Retina (tissue), 1 donor: ENCODE results near the gene IREB2.
"Not testable (repeated sequence)": the region's sequence is repeated elsewhere in the genome, so short reads cannot be mapped to it uniquely, and the experiment has no call there.

Source experiments
- DNase-seq: peaks from one replicate; pipeline ENCODE4 v3.0.0-alpha.2; 2016

IREB2 gene

DNA sequence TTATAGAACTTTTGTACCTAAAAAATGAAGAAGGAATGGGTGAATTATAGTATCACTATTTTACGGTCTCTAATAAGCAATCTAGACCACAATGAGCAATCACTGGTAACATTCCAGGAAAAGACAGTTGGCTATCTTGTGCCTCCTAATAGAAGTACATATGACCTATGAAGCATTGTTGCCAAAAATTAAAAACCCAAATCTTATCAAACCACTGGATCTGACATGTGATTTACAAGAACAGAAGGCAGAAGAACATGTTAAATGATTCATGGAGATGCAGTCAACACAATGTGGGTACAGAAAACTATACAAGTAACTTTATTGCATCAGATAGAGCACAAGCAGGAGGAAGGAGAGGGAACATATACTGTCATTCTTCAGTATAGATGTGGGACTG lies 54.9 kb downstream of the IREB2 start:
- DNase-seq: no peak

DNA sequence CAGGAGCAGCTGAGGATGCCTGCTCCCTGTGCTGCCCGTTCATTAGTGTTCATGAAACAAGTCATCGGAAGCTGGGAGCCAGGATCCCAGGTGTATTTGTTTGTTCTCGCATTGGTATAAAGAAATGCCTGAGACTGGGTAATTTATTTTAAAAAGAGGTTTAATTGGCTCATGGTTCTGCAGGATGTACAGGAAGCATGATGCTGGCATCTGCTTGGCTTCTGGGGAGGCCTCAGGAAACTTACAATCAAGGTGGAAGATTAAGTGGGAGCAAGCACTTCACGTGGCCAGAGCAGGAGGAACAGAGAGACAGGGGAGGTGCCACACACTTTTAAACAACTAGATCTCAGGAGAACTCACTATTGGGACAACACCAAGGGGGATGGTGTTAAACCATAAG lies 63.8 kb downstream of the IREB2 start:
- no peak for DNase-seq

DNA sequence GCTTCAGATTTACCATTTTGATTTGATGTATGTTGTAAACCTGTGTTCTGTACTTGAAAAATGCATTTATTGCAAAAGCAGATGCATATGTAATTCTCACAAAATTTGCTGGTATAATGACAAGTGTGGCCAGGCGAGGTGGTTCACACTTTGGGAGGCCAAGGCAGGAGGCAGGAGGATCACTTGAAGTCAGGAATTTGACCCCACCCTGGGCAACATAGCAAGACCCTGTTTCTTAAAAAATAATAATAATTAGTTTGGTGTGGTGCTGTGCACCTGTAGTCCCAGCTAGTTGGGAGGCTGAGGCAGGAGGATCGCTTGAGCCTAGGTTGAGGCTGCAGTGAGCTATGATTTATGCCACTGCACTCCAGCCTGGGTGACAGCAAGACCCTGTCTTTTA lies 64.6 kb downstream of the IREB2 start:
- no peak for DNase-seq

DNA sequence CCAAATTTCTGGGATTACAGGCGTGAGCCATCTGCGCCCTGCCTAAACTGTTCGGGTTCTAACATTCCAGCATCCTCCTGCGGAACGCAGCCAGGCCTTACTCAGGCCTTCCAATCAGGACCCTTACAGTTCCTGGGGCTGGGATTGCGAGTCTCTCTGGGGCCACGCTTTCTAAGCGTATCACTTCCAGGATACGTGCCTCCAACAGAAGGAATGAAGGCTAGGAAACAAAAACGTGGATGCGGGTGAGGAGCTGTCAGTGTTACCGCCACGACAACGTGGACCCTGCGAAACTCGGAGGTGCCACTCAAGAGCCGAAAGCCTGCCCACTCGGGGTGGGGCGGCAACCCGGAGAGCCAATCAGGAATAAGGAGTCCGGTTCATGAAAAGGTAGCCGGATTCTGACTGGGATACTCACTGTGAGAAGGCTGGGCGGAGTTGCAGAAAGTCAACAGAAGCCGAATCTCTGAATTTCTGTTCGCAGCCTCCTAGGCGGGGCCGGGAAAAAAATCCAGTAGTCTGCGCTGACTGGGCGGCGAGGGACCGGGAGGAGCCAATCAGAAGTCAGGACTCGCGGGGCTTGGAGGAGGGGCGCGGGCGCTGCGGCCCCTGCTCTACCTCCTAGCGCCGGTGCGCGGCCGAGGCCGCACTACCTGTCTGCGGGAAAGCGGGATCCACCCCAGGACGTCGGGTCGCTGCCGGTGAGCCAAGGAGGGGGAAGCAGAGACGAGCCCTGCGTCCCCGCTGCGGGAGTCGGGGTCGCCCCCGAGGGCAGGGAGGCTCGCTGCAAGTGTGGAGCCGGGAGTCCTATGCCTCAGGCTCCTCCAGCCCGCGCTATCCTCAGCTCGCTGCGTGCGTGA lies 69.2 kb downstream of the IREB2 start, which contains the start of gene HYKK:
HYKK (plus strand) TSS at position 607 of the 860 bp plus-strand sequence. CDS start 5,512 bp downstream, outside the sequence.
- peak; percentile 94 for DNase-seq

DNA sequence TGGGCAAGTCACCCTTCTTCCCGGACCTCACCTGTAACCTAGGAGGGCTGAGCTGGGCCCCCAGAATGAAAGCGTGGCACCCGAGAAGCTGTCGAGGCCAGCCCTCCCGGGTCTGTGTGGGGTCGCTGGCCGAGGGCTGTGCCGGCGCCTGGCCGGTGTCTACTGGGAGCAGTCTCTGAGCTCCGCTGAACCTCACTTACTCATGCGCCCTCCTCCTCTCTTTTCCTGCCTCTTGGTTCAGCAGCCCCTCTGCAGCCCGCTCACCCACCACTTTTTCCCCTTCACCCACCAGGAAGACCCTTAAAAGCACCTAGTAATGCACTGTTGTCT lies 69.8 kb downstream of the IREB2 start:
- DNase-seq: no peak

DNA sequence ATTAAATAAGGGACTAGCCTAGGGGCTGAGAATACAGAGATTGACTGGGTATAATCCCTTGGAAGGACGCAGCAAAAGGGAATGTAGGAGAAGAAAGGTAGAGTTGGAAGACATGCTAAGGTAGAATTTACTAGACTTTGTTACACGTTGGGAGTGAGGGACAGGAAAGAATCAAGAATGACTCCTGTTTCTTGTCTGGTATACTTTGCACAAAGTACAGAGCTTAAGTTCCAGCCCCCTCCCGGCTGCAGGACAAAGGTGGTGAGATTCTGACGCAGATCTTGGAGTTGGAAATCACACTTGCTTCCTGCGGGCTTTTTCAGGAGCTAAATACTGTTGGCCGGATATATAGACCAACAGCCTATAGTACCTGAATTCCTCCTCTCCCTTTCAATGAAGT lies 70.3 kb downstream of the IREB2 start:
- DNase-seq: no peak

DNA sequence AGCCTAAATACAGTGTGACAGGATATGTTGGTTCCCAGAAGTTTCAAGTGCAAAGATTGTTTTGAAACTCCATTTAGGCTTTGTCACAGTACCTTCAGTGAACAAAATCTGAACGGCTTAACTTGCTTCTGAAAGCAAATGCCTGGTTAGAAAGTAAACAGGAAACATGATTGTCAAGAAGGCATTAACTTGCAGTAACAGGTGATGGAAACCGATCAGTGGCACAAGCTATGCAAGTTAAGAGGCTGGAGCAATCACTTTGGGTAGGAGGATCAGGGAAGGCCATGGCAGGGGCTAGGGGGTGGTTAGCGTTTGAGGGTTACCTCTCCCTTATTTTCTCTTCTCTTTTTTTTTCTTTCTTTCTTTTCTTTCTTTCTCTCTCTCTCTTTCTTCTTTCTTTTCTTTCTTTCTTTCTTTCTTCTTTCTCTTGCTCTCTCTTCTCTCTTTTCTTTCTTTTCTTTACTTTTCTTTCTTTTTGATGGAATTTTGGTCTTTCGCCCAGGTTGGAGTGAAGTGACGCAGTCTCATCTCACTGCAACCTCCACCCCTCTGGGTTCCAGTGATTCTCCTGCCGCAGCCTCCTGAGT lies 71.8 kb downstream of the IREB2 start:
- DNase-seq: no peak

DNA sequence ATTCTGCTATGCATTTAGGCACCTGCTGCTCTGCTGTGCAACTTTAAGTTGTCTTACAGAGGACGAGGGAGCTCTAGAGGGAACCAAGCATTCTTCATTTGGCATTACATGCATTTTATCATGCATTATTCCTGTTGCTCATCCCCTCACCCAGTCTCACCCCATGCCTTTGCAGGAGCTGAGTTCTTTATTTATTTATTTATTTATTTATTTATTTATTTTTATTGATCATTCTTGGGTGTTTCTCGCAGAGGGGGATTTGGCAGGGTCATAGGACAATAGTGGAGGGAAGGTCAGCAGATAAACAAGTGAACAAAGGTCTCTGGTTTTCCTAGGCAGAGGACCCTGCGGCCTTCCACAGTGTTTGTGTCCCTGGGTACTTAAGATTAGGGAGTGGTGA lies 82.0 kb downstream of the IREB2 start:
- not testable (repeated sequence) for DNase-seq

DNA sequence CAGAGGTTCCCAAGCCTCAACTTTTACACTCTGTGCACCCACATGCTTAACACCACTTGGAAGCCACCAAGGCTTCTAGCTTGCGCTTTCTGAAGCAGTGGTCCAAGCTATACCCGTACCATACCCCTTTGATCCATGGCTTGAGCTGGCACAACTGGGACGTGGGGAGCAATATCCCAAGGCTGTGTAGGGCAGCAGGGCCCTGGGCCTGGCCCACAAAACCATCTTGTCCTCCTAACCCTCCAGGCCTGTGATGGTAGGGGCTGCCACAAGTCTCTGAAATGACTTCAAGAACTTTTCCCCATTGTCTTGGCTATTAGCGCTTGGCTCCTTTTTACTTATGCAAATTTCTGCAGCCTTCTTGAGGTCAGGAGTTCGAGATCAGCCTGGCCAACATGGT lies 86.2 kb downstream of the IREB2 start:
- DNase-seq: no peak

DNA sequence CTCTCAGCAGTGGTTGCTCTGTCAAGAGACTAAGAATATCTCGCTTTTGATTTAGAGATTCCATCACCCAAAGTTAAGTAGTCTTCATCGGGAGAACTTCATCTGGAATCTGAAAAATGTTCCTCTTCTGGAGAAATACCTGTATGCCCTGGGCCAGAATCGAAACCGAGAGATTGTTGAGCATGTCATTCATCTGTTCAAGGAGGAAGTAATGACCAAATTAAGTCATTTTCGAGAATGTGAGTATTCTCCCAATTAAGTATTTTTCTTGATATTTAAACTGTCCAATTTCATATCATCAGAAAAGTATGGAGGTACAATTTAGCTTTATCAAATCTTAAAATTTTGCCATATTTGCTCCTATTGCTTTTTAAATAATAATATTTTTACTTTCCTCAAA lies 89.3 kb downstream of the IREB2 start:
- no peak for DNase-seq

DNA sequence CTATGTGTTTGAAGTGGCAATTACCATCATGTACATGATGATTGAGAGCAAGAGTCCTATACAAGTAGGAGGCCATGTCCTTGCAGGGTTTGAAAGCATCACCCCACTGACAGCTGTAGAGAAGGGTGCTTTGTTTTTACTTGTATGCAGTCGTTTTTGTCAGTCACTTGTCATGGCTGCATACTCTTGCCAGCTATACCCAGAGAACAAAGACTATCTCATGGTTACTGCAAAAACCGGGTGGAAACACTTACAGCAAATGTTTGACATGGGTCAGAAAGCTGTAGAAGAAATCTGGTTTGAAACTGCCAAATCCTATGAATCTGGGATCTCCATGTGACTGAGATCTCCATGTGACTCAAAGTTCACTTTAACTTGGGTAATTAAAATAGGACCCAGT lies 95.3 kb downstream of the IREB2 start:
- DNase-seq: no peak

DNA sequence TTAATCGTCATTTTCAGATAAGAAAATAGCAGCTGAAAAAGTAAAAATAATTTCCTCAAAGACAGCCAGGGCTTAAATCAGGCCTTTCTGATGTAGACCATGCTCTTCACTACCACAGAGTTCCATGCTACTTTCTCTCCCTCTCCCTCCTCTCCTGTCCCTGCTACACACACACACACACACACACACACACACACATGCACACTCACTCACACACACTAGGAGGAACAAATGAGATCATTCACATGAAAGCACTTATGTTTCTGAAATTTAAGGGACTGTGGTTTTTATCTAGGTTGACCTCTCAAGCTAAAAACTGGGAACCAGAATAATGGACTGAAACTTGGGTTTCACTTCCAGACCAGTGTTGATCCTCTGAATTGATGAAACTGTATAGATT lies 98.1 kb downstream of the IREB2 start:
- DNase-seq: no peak

DNA sequence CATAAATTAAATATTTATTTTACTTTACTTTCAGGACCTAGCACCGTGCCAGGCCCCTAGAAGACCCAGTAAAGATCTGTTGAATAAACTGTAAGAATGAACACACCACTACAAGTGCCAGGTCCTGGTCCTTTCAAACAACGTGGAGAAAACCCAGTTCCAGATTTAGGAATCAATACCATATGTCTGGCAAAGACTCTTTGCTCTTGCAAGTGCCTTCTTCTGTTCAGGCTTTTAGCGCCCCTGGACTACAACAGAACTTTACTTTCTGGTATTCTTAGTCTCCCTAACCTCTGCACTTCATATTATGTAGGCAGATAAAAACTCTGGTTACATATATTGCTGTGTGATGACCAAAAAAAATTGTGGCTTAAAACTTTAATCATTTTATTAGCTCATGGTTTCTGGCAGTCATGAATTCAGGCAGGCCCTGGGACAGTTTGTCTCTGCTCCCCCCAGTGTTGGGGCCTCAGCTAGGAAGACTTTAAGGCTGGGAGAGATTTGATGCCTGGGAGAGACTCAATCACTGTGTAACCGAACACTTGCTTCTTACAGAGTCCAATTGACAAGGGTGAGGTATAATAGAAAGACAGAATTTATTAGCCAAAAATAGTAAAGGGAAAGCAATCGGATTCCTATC lies 99.4 kb downstream of the IREB2 start:
- DNase-seq: no peak

DNA sequence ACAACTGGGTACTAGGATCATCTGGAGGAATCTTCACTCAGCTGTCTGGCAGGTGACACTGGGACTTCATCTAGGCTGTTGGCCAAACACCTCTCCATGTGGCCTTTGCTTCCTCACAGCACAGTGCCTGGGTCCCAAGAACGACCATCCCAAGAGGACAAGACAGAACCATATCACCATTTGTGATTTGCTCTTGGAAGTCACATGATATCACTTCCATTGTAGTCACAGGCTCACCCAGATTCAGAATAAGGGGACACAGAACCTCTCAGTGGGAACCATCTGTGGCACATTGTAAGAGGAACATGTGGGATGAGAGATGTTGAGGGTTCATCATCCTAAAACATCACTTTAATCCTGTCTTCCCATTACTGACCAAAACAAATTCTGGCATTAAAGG lies 100.3 kb downstream of the IREB2 start:
- no peak for DNase-seq

DNA sequence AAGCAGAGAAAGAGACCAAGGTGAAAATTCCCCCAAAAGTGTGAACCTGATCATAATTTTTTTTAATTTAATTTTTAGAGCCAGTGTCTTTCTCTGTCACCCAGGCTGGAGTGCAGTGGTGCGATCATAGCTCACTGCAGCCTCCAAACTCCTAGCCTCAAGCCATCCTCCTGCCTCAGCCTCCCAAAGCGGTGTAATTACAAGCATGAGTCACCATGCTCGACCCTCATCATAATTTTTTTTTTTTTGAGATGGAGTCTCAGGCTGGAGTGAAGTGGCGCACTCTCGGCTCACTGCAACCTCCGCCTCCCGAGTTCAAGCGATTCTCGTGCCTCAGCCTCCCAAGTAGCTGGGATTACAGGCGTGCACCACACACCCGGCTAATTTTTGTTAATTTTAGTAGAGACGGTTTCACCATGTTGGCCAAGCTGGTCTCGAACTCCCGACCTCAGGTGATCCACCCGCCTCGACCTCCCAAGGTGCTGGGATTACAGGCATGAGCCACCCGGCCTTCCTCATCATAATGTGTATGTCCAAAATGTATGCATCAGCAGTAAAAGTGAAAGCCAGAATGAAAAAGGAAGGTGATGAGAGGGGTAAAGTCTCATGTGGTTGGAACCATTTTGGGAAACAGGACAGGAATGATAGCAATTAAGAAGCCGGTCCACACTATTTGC lies 101.6 kb downstream of the IREB2 start:
- DNase-seq: not testable (repeated sequence)

DNA sequence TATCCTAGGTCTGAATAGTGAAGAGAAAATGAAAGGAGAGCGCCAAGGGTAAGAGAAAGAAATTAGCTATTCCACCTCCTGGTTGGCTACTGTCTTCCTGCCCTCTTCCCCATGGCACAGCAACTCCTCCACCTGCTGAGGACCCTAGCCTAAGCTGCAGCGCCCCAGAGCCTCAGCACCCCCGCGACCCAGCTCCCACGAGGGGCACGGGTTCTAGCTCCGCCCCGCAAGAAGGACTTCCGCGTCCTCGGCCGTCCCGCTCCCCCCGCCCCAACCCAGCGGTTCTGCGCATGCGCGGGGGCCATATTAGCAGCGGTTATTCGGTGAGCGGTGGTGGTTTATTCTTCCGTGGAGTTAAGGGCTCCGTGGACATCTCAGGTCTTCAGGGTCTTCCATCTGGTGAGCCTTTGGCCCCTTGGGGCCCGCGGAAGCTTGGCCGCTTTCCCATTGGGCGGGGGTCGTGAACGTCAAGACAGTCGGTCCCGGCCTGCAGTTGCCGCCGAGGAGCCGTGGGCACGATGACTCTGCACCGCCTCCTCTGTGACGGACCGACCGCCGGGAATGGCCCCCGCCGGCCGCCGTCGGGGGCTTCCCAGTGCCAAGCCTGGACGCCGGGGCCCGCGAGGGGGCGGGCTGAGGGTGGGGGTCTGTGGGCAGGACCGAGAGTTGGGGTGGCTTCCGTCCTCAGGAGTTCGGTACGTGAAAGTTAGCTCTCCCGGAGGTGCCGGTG lies 102.3 kb downstream of the IREB2 start, which contains the start of gene PSMA4:
PSMA4 (plus strand) TSS at position 304 of the 730 bp plus-strand sequence. CDS start 1,484 bp downstream, outside the sequence.
- peak; percentile 98 for DNase-seq

DNA sequence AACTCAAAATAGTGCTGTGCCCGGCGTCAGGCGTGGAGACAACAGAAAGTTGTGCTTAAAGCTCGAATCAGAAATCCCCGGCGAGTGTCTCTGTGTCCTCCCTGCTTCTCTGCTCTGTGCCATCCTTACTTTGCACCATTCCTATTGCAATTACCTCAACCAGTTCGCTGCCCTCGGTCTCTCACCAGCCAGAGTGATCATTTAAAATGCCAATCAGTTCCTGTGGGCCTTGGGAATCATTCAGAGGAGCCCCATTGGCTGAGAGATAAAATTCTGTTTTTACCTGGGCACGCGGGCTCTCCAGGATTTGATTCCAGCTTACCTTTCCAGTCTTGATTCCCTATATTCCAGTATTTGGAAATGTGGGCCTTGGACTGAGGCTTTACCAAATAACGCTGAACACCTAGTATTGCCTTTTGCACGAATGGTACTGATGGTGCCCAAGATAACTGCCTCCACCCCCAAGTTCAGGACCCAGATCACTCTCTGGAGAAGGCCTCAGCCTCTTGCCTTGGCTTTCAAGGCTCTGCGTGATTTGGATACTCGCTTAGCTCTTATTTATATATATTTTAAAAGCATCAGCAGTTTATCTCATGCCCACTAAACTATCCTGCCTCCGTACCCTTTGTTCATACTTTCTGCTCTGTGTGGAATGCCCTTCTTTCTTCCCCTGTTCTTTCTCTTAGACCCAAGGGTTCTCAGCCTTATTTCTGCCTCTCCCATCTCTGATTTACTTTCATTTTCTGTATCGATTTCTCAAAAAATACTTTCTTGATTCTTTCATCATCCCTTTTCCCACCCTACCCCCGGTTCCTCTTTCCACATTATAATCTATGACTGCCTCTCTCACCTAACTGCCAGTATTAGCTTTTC lies 103.1 kb downstream of the IREB2 start:
- no peak for DNase-seq

DNA sequence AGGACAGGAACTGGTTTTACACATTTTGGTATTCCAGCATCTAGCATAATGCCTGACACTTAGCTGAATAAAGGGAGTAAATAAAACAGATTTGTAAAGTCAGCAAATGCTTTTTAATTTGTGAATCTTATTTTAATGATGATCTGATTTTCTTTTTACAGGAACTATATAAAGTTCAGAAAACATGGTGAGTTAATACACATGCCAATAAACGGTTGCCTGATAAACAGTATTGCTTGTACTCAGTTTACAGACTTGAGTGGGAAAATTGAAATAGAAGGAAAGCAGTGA lies 103.7 kb downstream of the IREB2 start:
- DNase-seq: no peak

DNA sequence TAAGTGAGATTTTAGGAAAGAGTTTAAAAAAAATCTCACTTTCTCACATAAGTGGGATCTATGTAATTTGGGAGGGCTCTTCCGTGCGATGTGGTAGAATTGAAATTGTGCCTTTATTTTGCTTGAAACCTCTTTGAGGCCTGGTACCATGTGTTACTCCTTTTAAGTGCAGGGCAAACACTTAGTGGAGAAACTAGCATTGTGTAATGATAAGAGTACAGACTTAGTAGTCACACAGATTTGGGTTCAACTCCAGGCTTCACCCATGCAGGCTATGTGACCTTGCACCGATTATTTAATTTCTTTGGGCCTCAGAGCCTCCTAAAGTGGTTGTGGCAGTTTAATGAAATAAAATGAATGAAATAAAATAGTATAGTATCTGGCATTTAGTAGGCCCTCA lies 104.6 kb downstream of the IREB2 start:
- DNase-seq: no peak

DNA sequence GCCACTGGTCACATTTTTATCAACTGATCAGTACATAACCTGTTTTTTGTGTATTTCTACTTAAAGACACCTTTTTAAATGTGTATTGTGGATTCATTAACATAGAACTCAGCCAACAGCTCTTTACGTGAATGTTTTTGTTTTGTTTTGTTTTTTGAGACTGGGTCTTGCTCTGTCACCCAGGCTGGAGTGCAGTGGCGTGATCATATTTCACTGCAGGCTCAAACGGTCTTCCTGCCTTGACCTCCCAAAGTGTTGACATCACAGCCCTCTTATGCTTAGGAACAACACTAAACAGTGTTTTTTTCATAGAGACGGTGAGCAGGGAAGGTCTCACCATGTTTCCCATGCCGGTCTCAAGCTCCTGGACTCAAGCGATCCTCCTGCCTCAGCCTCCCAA lies 112.2 kb downstream of the IREB2 start:
- DNase-seq: no peak

DNA sequence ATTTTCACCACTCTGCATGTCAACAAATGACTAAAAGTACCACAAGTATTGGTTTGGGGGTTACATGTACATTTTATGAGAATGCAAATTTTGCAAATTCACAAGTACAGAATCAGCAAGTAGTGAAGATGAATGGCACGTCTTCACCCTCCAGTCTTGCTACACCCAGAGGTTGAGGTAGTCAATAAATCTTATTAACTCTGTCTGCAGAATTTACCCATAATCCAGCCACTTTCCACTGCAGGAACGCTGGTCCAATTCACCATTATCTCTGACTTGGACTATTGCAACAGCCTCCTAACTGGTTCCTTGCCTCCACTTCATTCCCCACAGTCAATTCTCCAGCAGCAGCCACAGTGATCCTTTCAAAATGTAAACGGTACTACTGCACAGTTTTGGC lies 112.8 kb downstream of the IREB2 start:
- no peak for DNase-seq
